Bronchial smooth muscle cell (primary cell): ENCODE results near the gene RNF38. TPM values are rescaled to one million over a fixed set of nuclear protein-coding genes. Genes with fewer than 3 reads are reported as not detected.

Experiments
- total RNA-seq: library from RNA; depleted of rRNA; stranded (reverse); fragments of >200 nt; gene quantifications from 2 replicates; pipeline ENCODE4 v1.2.1, GENCODE V29; 2014

The RNF38 gene
- 5.8 and 7.6 TPM in 2 replicates for total RNA-seq

GRCh38 chr9:36399980-36400331 is at the start of gene RNF38:
RNF38 (minus strand) TSS chr9:36400269; CDS start chr9:36400108, 161 bp downstream.

Other genes with a start within 250 kb of the RNF38 start
- gene CCIN, start 230.9 kb downstream of the RNF38 start, total RNA-seq, result 0.79 and 2.8 TPM in 2 replicates
- 270 and 310 TPM in 2 replicates for gene CLTA, start 209.3 kb downstream of the RNF38 start, total RNA-seq
- gene GNE, start 141.8 kb downstream of the RNF38 start, total RNA-seq, result 15.1 and 26.1 TPM in 2 replicates
- gene MELK, start 172.6 kb upstream of the RNF38 start, total RNA-seq, result 3.5 and 6.5 TPM in 2 replicates